Endothelial cell (in vitro differentiated cells): ENCODE results near the gene RAB11FIP2. TPM values are rescaled to one million over a fixed set of nuclear protein-coding genes. Genes with fewer than 3 reads are reported as not detected.

ENCODE experiments used
- DNase-seq: peaks from one replicate; pipeline ENCODE4 v3.0.0; 2021; ENCODE audit warnings: low spot score
- H3K27ac Mint-ChIP-seq: one replicate; pipeline ENCODE4 v1.8.0; 2021; ENCODE audit warnings: mixed read lengths, inconsistent platforms; ENCODE audit not compliant: unreplicated experiment
- H3K27me3 Mint-ChIP-seq: one replicate; pipeline ENCODE4 v1.8.0; 2021; ENCODE audit warnings: mild to moderate bottlenecking, moderate library complexity, mixed read lengths, inconsistent platforms; ENCODE audit not compliant: unreplicated experiment
- H3K36me3 Mint-ChIP-seq: one replicate; pipeline ENCODE4 v1.8.0; 2021; ENCODE audit warnings: mild to moderate bottlenecking, low read depth, mixed read lengths, inconsistent platforms; ENCODE audit not compliant: unreplicated experiment
- H3K4me1 Mint-ChIP-seq: one replicate; pipeline ENCODE4 v1.8.0; 2021; ENCODE audit warnings: mild to moderate bottlenecking, mixed read lengths, inconsistent platforms; ENCODE audit not compliant: unreplicated experiment
- H3K4me3 Mint-ChIP-seq: one replicate; pipeline ENCODE4 v1.8.0; 2021; ENCODE audit warnings: mild to moderate bottlenecking, mixed read lengths, inconsistent platforms; ENCODE audit not compliant: unreplicated experiment
- H3K9me3 Mint-ChIP-seq: one replicate; pipeline ENCODE4 v1.8.0; 2021; ENCODE audit warnings: mixed read lengths, inconsistent platforms; ENCODE audit not compliant: unreplicated experiment
- CTCF ChIP-seq: fragments of 200-600 bp; sonication (generic); IDR thresholded peaks from one replicate; pipeline ENCODE4 v1.5.0; 2021; ENCODE audit warnings: antibody characterized with exemption; ENCODE audit not compliant: unreplicated experiment
- total RNA-seq: library from RNA; stranded (reverse); fragmentation: NEBNext Ultra II Directional; extraction: Animal tissue kit (Norgen Biotek cat#: 25700); gene quantifications from one replicate; pipeline ENCODE4 v1.2.1, GENCODE V29; 2021; ENCODE audit not compliant: unreplicated experiment

Gene RAB11FIP2
- total RNA-seq, 1 donor from 2014 or later, result 10.9 TPM

- Mint-ChIP-seq H3K4me1 (no peaks in the 10 kb centered on the region), H3K36me3 (no peaks in the 10 kb centered on the region), H3K27ac (no peak overlapping the region), H3K4me3 (no peak overlapping the region), H3K9me3 (no peaks in the 10 kb centered on the region), H3K27me3 (no peaks in the 10 kb centered on the region)
- no peak for DNase-seq
- TF ChIP-seq CTCF, result no peak
These were observed 49.1 kb downstream of the RAB11FIP2 start for GRCh38 chr10:117997673-117998072.

DNA sequence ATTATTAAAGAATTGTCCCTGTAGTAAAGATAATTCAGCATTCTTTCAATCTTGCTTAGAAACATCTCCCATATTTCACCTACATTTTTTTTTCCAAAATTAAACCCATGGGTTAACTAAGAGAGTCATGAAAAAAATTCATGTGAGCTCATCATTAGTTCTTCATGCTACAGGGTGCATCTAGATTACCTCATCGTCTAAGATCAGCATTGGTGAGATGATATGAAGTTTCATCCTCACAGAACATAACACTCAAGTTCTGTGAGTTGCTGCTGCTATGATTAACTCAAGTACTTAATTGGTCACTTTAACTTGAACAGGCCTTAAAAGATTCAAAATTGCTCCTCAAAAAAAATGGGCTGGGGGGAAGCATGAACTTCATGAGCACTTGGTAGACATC is 50.0 kb downstream of the RAB11FIP2 start:
- Mint-ChIP-seq H3K9me3 (no peaks in the 10 kb centered on the region), H3K27ac (no peak overlapping the region), H3K4me3 (no peak overlapping the region), H3K36me3 (no peaks in the 10 kb centered on the region), H3K27me3 (no peaks in the 10 kb centered on the region), H3K4me1 (no peaks in the 10 kb centered on the region)
- TF ChIP-seq CTCF, result no peak
- DNase-seq, result no peak

GRCh38 chr10:117994771-117995170 is 52.0 kb downstream of the RAB11FIP2 start:
- H3K4me3 Mint-ChIP-seq, result no peak overlapping the region
- DNase-seq, result no peak
- no peaks in the 10 kb centered on the region for H3K9me3 Mint-ChIP-seq
- no peaks in the 10 kb centered on the region for H3K4me1 Mint-ChIP-seq
- H3K27ac Mint-ChIP-seq, result no peak overlapping the region
- no peaks in the 10 kb centered on the region for H3K36me3 Mint-ChIP-seq
- no peaks in the 10 kb centered on the region for H3K27me3 Mint-ChIP-seq
- TF ChIP-seq CTCF, result no peak

GRCh38 chr10:117993166-117993565 is 53.6 kb downstream of the RAB11FIP2 start:
- no peaks in the 10 kb centered on the region for H3K4me1 Mint-ChIP-seq
- H3K9me3 Mint-ChIP-seq, result no peaks in the 10 kb centered on the region
- H3K4me3 Mint-ChIP-seq, result no peak overlapping the region
- no peaks in the 10 kb centered on the region for H3K36me3 Mint-ChIP-seq
- no peak for TF ChIP-seq CTCF
- no peak overlapping the region for H3K27ac Mint-ChIP-seq
- peaks cover under 1% of the 10 kb centered on the region for H3K27me3 Mint-ChIP-seq
- DNase-seq, result no peak

DNA sequence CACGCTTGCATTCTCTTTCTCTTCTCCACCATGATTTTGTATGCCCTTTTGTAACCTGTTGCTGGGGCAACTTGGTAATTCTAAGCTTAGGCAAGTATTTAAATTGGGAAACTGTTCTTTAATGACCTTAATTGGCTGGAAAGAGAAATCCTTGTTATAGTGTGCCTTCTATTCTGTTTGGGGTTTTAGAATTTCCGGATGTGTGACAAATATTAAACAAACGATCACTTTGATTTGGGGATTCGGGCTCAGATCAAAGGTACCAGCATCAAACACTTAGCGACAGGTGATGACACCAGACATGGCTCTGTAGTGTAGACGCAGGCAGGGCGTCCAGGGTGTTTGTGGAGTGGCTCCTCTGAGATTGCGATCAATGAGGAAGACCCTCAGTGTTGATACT is 55.0 kb downstream of the RAB11FIP2 start:
- H3K4me1 Mint-ChIP-seq, result no peaks in the 10 kb centered on the region
- H3K27ac Mint-ChIP-seq, result no peak overlapping the region
- no peak overlapping the region for H3K4me3 Mint-ChIP-seq
- peaks cover 1% of the 10 kb centered on the region for H3K27me3 Mint-ChIP-seq
- no peak for DNase-seq
- TF ChIP-seq CTCF, result no peak
- H3K36me3 Mint-ChIP-seq, result no peaks in the 10 kb centered on the region
- no peaks in the 10 kb centered on the region for H3K9me3 Mint-ChIP-seq
